Measurements from ENCODE around the gene CASQ1. TPM values are rescaled to one million over a fixed set of nuclear protein-coding genes. Genes with fewer than 3 reads are reported as not detected.

The CASQ1 gene
- total RNA-seq, 1 donor from 2014 or later = 0.37 TPM

DNA sequence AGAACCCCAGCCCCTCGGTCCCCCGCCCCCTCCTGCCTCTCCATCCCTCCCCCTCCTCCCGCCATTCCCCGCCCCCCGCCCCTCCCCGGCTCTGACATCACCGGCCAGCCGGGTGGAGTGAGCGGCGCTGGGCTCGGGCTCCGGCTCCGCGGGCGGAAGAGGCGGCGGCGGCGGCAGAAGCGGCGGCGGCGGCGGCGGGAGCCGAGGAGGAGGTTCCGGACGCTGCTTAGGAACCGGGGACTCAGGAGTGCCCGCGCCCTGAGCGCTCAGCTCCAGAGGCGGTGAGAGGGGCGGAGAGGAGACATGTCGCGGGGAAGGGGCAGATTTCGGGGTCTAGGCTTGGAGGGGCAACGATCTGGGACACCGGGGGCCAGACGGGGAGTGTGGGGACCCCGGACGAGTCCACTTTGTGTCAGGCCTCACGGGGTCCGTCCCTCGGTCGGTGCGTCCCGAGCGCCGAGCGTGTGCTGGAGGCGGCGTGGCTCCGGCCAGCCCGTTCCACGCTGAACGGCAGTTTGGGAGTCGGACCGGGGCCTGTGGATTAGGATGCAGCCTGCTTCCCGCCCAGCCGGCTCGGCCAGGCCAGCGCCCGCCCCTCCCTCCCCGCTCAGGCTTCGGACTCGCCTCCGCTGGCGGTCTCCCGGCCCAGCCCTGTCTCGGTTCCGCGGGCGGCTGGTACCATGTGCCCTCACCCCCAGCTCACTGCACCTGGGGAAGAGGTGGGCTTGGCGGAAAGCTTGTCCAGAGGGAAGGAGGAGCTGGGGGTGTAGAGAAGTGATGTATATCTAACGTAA, 15.1 kb downstream of the CASQ1 start, which contains the start of gene PEA15:
TSS of gene PEA15 (plus strand) at position 143 of the 794 bp plus-strand sequence. CDS start 6,161 bp downstream, outside the sequence.
- DNase-seq (ENCODE audit: low spot score) = peak; percentile 71

DNA sequence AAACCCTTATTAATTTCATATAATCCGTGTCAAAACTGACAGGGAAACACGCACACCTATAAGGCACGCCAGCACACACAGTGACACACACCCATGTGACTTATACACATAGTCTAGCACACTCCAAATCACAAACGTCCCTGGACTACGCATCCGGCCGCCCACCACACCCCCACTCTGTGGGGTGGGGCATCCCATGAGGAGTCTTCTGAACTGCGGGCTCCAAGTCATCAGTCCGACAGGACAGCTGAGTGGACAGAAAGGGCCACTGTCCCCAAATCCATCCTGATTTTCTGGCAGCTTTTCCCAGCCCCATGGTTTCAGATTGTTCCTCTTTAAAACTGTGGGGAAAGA, 15.6 kb downstream of the CASQ1 start:
- peak; percentile 34 for DNase-seq (ENCODE audit: low spot score)

DNA sequence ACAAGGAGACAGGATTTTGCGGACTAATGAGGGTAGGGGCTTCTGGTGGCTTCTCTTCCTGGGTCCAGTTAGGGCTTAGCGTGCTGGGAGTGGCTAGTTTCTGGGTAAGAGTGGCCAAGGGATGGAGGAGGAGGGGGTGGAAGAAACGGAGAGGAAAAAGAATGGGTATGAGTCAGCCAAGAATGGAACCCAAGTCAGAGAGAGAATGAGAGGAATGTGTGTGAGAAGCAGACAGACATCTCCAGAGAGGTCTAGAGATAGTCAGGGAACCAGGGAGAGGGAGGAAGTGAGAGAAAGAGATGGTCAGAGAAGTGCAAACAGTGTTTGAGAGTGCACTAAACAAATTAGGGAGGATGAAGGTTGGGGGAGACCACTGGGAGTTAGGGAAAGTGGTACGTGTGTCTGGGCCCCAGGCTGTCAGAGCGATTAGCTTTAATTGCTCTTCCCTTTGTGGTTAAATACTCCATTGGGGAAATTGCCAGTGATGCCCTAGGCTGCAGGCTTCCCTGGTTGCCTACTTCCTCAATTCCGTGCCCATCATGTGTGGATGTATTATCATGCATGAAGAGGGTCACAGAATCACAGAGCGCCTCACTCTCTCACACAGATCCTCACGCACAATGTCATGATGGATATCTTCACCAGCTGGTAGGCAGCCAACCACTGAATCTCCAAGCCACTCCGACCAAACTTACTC, 16.2 kb downstream of the CASQ1 start:
- no peak for DNase-seq (ENCODE audit: low spot score)

DNA sequence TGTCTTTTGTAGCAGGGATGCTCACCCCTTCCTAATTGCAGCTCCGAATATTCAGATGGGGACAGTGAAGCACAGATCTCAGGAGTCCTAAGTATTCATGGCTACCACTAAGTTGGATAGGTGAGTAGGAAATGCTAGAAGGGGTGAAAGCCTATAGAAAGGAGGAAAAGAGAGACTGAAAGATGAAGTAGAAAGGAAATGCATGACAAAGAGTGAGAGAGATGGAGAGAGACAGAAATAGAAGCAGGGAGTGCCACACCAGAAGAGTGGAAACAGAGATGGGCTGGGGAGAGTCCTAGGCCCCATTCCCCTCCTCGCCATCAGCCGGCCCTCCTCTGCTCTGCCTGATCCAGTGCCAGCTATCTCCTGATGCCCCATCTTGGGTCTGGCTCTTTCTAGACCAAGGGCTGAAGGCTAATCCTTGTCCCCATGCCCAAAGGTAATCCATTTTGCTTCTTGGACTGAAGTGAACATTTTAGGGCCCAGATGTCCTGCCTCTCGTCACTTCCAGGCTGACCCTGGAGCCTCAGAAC, 16.8 kb downstream of the CASQ1 start:
- no peak for DNase-seq (ENCODE audit: low spot score)

DNA sequence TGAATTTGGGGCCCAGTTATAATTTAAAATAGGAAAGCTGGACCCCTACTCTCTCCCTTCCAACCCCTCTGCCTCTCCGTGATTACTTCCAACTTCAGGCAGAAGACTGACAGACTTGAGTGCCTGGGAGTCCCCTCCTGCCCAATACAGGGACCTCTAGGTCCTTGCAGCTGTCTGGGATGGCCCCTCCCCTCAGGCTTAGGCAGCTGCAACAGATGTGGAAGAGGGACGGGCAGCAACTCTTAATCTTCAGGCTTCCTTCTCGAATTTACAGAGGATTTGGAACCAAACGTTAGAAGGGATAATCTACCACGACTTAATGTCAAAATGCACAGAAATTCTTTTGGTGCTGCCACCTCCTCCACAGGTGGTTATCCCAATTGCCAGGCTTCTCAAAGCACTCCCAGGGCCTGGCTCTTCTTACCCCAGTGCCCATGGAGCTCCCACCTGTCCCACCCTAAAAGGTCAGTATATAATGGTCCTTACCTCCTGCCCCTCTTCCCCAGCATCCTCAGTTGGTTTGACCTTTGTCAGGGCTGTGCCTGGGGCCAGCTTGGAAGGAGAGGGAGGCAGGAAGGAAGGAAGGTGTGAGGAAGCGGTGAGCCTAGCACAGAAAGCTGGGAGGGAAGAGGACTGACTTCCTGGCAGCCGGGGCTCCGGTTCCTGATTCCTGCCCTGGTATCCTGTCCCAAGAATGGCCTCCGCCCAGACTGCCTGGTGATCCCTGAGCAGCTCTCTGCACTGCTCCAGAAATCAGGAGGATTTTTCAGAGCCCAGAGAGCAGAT, 17.6 kb downstream of the CASQ1 start:
- DNase-seq (ENCODE audit: low spot score) = no peak

DNA sequence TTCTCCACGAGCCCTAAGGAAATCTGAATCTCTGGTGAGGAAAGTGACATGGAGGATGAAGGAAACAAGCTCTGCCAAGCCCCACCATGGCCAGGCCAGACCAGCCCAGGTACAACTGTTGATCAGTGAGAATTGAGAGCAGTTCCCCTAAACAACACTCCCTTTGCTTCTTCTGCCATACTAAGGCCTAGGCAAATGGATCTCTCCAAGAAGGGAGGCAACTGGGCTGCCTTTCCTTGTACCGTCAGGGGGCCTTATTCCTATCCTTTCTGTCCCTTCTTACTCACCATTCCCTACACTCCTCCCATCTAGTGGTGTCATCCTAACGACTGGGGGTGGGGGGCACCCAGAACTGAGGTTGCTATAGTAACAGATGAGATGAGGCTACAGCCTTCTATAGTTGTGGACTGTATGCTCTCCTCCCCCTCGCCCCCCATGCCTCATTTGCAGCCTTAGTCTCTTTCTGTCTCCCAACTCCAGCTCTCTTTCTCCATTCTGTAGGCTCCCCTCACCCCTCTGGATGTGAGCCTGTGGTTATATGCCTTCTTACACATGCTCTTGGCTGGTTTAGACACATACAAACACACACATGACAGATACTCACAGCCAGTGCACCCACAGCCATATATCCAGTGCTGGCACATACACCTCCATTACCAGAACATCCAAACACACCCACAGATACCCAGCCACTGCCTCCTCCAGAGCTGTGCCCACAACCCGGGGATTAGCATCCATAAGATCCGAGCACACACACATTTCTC, 18.4 kb downstream of the CASQ1 start:
- no peak for DNase-seq (ENCODE audit: low spot score)

DNA sequence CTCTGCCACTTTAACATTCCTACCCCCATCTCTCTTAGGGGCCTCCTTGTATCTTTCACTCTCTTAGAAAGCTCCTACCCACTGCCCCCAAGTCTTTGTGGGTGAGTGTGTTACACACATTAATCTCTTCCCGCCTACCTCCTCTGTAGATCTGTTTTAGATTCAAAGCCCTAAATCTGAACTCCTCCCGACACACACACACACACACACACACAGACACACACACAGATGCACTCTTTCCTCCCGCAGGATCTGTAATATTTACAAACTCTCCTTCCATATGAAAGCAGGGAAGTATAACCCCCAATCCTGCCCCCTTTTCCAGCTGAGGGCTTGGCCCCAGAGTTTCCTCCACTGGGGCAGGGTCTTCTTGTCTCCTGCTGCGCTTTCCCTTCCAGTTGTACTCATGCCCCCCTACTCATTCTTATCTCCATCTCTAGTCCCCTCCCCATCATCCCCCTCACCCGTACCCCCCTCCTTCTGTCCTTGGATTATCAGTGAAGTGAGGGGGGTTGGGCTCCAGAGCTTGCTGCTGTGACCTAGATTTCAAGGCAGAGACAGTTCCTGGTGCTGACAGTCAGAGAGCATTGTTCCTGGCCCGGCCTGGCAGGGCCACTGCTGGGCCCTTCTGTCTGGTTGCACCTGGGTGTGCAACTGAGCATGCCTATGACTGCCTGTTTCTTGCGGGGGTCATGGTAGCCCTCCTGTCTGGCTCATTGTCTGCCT, 19.1 kb downstream of the CASQ1 start:
- DNase-seq (ENCODE audit: low spot score) = peak; percentile 51

DNA sequence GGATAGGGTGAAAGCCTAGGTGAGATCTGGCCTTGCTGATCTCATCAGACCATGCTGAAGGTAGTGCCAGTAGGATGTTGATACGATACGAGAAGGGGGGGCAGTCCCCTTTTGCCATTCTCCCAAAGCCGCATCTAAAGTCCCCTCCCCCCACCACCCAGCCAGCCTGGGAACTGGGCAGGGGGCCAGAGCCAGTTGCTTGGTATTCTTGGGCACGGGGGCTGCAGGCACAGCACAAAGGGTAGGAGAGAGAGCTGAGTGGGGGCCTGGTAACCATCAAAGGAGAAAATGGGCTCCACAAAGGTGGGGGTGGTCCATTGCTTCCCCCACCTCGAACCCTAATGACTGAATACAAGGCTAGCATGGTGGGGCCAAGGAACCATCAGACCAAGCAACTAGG, 20.2 kb downstream of the CASQ1 start:
- no peak for DNase-seq (ENCODE audit: low spot score)

DNA sequence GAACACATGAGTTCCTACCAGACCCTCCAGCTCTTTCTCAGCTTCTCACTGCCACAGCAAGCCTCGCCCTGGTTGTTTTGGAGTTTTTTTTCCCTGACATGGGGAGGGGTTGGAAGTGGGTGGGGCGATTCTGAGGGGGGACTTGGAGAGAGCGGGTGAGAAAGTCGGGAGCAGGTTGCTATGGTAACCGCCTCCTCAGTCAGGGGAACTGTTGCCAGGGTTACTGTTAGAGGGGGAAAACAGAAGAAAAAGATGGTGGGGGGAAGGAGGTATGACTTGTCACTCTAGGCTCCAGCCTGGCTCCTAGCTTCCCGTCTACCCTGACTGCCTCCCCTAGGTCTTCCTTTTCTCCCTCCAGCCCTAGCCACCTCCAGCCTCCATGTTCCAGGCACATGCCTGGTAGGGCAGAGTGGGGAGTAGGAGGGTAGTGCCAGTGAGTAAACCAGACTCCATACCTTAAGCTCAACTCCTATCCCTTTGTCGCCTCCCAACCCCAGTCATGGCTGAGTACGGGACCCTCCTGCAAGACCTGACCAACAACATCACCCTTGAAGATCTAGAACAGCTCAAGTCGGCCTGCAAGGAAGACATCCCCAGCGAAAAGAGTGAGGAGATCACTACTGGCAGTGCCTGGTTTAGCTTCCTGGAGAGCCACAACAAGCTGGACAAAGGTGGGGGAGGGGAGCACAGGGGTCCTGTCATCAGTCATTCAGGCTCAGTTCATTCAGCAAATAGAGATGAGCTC, 20.8 kb downstream of the CASQ1 start:
- DNase-seq (ENCODE audit: low spot score) = no peak

DNA sequence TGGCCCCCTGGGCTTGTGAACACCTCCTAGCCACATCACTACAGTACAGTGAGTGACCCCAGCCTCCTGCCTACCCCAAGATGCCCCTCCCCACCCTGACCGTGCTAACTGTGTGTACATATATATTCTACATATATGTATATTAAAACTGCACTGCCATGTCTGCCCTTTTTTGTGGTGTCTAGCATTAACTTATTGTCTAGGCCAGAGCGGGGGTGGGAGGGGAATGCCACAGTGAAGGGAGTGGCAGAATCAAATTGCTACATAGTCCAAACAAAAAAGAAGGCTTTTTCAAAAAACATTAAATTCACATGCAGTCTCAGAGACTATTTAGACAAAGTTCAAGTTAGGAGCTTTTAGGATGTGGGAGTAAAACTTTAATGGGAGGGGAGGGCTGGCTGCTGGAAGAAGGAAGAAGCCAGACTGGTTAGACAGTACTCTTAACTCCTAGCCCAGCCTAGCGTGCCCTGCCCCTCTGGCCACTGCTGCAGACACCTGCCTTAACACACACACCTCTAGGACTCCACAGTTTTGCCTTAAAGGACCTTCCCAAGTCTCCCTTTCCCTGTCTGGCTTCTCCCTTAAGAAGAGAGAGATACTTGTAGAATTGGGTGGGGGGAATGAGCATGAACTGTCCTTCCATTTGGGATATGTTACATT, 24.2 kb downstream of the CASQ1 start:
- no peak for DNase-seq (ENCODE audit: low spot score)

DNA sequence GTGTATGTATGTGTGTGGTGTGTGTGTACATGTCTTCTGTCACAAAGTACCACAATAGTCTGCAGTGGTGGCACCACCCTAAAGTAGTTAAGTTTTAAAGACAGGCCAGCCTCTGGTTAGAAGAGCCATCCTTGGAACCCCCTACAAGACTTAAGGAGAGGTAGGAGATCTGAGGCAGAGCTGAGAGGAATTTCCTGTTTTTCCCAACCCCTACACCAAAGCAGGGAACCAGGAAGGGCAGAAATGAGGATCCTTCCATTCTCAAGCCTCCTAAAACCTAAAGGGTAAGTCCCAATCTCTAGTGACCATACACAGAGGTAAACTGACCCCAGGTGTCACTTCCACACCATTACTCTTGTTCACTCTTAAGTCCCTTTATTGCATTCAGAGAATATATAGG, 25.9 kb downstream of the CASQ1 start:
- no peak for DNase-seq (ENCODE audit: low spot score)

DNA sequence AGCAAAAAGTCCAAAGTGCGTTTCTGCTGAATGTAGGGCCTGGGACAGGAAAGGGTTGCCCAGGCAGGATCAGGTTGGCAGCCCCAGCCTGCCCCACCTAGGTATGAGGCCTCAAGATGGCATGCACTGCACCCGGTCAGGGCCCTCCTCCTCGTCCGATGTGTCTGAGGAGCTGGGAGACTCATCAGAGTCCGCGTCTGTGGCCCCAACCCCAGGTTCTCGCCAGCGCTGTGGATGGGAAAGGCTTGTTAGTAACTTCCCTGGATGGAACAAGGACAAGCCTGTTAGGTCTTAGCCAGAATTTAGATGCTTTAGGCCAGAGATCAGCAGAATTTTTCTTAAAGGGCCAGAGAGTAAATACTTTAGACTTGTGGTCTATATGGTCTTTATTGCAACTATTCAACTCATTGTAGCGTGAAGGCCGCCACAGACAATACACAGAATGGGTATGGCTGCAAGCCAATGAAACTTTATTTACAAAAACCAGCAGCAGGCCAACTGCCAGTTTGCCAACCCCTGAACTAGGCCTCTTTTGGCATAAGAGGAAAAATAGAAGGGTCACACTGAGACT, 27.2 kb downstream of the CASQ1 start:
- peak; percentile 62 for DNase-seq (ENCODE audit: low spot score)

DNA sequence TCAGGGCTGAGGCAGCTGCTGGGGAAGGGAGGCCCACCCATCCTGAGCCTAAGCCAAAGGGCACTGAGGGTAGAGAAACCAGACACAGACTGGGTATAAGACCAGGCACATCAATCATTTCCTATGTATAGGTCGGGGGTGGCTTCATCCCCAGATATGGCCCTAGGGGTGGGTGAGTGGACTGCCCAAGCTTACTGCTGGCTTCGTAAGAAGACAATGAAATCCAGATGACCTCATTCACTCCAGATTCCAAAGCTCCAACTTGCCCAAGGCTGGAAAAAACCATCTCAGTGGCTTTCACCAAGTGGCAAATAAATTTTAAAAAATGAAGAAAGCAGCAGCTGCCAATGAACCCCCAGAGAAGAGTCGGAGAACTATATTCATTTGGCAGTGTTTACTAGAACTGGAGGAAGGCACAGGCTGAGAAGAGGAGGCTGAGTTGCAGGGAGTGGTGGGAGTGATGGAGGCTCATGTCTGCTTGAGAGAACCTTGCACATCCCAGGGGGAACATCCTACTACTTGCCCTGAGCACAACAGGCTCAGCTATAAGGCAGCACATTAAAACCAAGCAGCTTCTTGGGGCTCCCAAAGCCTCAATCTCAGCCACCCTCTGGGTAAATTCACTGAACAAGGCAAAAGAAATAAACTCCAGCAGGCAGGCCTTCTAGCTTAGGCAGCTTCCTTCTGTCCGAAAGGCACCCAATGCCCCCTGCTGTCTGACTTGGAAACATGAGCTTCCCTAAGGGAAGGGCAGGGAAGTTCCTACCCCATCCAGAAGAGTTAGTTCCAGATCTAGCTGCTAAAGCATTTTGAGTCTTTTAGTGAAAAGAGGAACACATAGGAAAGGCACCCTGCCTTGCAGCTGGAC, 28.9 kb downstream of the CASQ1 start:
- DNase-seq (ENCODE audit: low spot score) = peak; percentile 45

DNA sequence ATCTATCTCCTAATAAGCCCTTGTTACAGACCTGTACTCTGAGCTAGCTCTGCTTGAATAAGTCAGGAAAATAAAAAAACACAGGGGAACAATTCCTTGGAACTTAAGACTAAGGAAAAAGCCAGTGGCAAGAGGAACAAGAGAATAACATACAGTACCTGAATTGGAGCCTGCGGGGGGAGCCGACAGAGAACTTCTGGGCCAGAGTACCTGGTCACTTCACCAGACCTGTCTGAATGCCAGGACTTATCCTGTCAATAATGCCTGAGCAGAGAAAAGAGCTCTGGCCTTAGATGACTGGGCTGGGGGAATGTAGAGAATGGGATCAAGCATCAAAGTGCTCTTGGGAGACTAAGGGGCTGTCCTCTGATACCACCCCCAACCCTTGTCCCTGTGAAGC, 29.9 kb downstream of the CASQ1 start:
- DNase-seq (ENCODE audit: low spot score) = no peak

DNA sequence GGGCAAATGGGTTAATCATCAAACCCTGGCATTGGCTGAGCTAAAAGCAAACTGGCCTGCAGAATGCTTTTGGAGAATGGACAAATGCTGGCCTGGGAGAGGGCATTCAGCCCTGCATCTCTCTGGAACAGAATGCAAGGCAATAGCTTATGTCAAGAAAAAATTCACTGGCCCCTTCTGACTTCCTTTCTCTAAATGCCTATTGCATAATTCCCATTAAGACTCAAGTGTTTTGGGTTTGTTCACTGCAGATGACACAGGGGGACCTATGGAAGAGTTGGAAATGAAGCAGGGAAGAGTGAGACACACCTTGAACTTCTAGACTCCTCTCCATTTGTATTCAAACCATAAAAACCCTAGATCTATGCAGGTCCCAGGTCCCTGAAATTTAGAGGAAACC, 30.7 kb downstream of the CASQ1 start:
- no peak for DNase-seq (ENCODE audit: low spot score)

DNA sequence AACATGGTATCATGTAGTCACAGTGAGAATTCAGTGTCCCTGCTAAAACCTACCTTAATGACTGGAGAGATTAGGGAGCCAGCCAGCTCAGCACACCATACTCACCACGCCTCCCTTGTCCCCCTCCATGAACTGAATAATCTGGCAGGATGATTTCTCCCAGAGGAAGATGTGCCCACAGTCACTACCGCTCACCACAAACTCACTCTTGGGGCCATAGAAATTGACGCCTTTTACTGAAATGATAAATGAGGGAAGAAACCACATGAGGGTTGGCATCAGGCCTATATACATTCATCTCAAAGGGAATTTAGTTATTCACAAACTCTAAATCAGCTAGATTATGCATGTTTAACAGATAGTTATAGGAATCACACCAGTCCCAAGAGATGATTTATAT, 32.2 kb downstream of the CASQ1 start:
- DNase-seq (ENCODE audit: low spot score) = no peak

DNA sequence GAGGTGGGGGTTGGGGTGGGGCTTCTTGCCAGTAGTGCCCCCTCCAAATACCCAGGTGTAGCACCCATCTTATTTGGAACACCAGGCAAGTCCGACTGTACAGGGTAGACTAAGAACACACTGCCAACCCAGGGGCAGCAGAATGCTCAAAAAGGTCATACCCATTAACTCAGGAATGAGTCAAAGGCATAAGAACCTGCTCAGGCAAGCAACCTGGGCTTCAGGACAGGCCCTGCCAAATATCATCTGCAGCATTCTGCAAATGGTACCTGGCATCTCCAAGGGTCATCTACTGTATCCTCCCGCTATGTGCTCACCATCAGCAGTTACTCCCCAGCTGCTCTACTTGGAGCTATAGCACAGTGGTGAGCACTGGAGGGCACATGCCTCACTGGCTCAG, 34.2 kb downstream of the CASQ1 start:
- no peak for DNase-seq (ENCODE audit: low spot score)

DNA sequence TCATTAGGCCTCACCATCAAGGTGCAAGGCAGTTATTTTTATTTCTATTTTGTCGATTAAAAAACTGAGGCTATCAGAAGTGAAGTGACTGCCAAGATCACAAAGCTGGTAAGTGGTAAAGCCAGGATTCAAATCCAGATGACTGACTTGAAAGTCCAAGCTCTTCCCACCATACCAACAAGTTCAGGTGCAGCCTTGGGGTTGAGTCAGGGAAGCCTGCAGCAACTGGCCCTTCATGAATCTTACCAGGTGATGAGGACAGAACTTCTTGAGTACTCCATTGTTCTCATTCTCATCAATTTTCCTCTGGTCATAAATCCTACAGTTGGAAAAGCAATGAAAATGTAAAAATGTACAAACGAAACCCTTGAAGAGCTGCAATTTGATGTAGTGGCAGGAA, 35.0 kb downstream of the CASQ1 start:
- no peak for DNase-seq (ENCODE audit: low spot score)

Data from mucosa of gallbladder (tissue), 1 donor.